ENCODE measurements around the gene ODF4.

Gene ODF4

GRCh38 chr17:8382052-8382879, 42.6 kb downstream of the ODF4 start:
- H3K9me3 ChIP-seq (ENCODE audit: control insufficient read depth, insufficient read depth, low read length) = no peaks in the 10 kb centered on the region
- peaks cover 26% of the 10 kb centered on the region; the same call in 1 of the 2 replicates for H3K36me3 ChIP-seq (ENCODE audit: control insufficient read depth, insufficient read depth, low read length)
- peak overlapping the region; percentile 79; the same call in 1 of the 2 replicates for H3K4me3 ChIP-seq (ENCODE audit: low read length)
- H3K27ac ChIP-seq (ENCODE audit: low read length) = no peak overlapping the region
- H3K4me1 ChIP-seq (ENCODE audit: control insufficient read depth, insufficient read depth, low read length) = no peaks in the 10 kb centered on the region
- no peaks in the 10 kb centered on the region for H3K27me3 ChIP-seq (ENCODE audit: control insufficient read depth, insufficient read depth, low read length)
- no CpG with 5 or more reads among the region's 27 CpGs for WGBS (ENCODE audit: insufficient coverage, insufficient read length)
- no peak for DNase-seq (ENCODE audit: low read depth, low spot score)

- DNase-seq (ENCODE audit: low read depth, low spot score) = no peak
- no peaks in the 10 kb centered on the region for H3K9me3 ChIP-seq (ENCODE audit: control insufficient read depth, insufficient read depth, low read length)
- peaks cover 26% of the 10 kb centered on the region; the same call in 1 of the 2 replicates for H3K36me3 ChIP-seq (ENCODE audit: control insufficient read depth, insufficient read depth, low read length)
- no peaks in the 10 kb centered on the region for H3K4me1 ChIP-seq (ENCODE audit: control insufficient read depth, insufficient read depth, low read length)
- peak overlapping the region; percentile 79 for H3K4me3 ChIP-seq (ENCODE audit: low read length)
- H3K27ac ChIP-seq (ENCODE audit: low read length) = no peak overlapping the region
- no peaks in the 10 kb centered on the region for H3K27me3 ChIP-seq (ENCODE audit: control insufficient read depth, insufficient read depth, low read length)
- WGBS (ENCODE audit: insufficient coverage, insufficient read length) = no CpG with 5 or more reads among the region's 15 CpGs
Observed at GRCh38 chr17:8382880-8383142, 43.2 kb downstream of the ODF4 start.

GRCh38 chr17:8383143-8383822, 43.6 kb downstream of the ODF4 start, which contains the start of gene RPL26:
Gene RPL26, minus strand, starts transcription at chr17:8383193. Its CDS starts 883 bp downstream, at chr17:8382310.
- no CpG with 5 or more reads among the region's 55 CpGs for WGBS (ENCODE audit: insufficient coverage, insufficient read length)
- H3K27ac ChIP-seq (ENCODE audit: low read length) = no peak within 1 kb of the TSS
- H3K27me3 ChIP-seq (ENCODE audit: control insufficient read depth, insufficient read depth, low read length) = no peaks in the 10 kb centered on the region
- H3K9me3 ChIP-seq (ENCODE audit: control insufficient read depth, insufficient read depth, low read length) = no peaks in the 10 kb centered on the region
- DNase-seq (ENCODE audit: low read depth, low spot score) = peak; percentile 99
- H3K4me1 ChIP-seq (ENCODE audit: control insufficient read depth, insufficient read depth, low read length) = no peaks in the 10 kb centered on the region
- H3K36me3 ChIP-seq (ENCODE audit: control insufficient read depth, insufficient read depth, low read length) = peaks cover 22% of the 10 kb centered on the region; the same call in 1 of the 2 replicates
- H3K4me3 ChIP-seq (ENCODE audit: low read length) = peak within 1 kb of the TSS; percentile 79

GRCh38 chr17:8384801-8385378, 45.2 kb downstream of the ODF4 start:
- H3K36me3 ChIP-seq (ENCODE audit: control insufficient read depth, insufficient read depth, low read length) = peaks cover 18% of the 10 kb centered on the region; the same call in 1 of the 2 replicates

GRCh38 chr17:8386841-8387240, 47.2 kb downstream of the ODF4 start:
- no peak for DNase-seq (ENCODE audit: low read depth, low spot score)
- Histone ChIP-seq H3K9me3 (ENCODE audit: control insufficient read depth, insufficient read depth, low read length) (no peaks in the 10 kb centered on the region), H3K4me1 (ENCODE audit: control insufficient read depth, insufficient read depth, low read length) (no peaks in the 10 kb centered on the region), H3K27me3 (ENCODE audit: control insufficient read depth, insufficient read depth, low read length) (no peaks in the 10 kb centered on the region), H3K36me3 (ENCODE audit: control insufficient read depth, insufficient read depth, low read length) (peaks cover 2% of the 10 kb centered on the region; the same call in 1 of the 2 replicates), H3K4me3 (ENCODE audit: low read length) (no peak overlapping the region), H3K27ac (ENCODE audit: low read length) (no peak overlapping the region)
- no CpG with 5 or more reads among the region's 6 CpGs for WGBS (ENCODE audit: insufficient coverage, insufficient read length)

More at GRCh38 chr17:8384801-8385378, 45.2 kb downstream of the ODF4 start:
- H3K9me3 ChIP-seq (ENCODE audit: control insufficient read depth, insufficient read depth, low read length) = no peaks in the 10 kb centered on the region
- no CpG with 5 or more reads among the region's 12 CpGs for WGBS (ENCODE audit: insufficient coverage, insufficient read length)
- H3K27ac ChIP-seq (ENCODE audit: low read length) = no peak overlapping the region
- no peaks in the 10 kb centered on the region for H3K4me1 ChIP-seq (ENCODE audit: control insufficient read depth, insufficient read depth, low read length)
- DNase-seq (ENCODE audit: low read depth, low spot score) = no peak
- no peak overlapping the region for H3K4me3 ChIP-seq (ENCODE audit: low read length)
- no peaks in the 10 kb centered on the region for H3K27me3 ChIP-seq (ENCODE audit: control insufficient read depth, insufficient read depth, low read length)

GRCh38 chr17:8387914-8388651, 48.4 kb downstream of the ODF4 start:
- DNase-seq (ENCODE audit: low read depth, low spot score) = no peak
- Histone ChIP-seq H3K4me1 (ENCODE audit: control insufficient read depth, insufficient read depth, low read length) (peaks cover 5% of the 10 kb centered on the region; the same call in 1 of the 2 replicates), H3K27ac (ENCODE audit: low read length) (no peak overlapping the region), H3K36me3 (ENCODE audit: control insufficient read depth, insufficient read depth, low read length) (no peaks in the 10 kb centered on the region; the same call in 1 of the 2 replicates), H3K4me3 (ENCODE audit: low read length) (no peak overlapping the region), H3K27me3 (ENCODE audit: control insufficient read depth, insufficient read depth, low read length) (no peaks in the 10 kb centered on the region), H3K9me3 (ENCODE audit: control insufficient read depth, insufficient read depth, low read length) (no peaks in the 10 kb centered on the region)
- WGBS (ENCODE audit: insufficient coverage, insufficient read length) = no CpG with 5 or more reads among the region's 7 CpGs

GRCh38 chr17:8391711-8392110, 52.1 kb downstream of the ODF4 start:
- Histone ChIP-seq H3K27ac (ENCODE audit: low read length) (no peak overlapping the region), H3K4me3 (ENCODE audit: low read length) (no peak overlapping the region), H3K36me3 (ENCODE audit: control insufficient read depth, insufficient read depth, low read length) (no peaks in the 10 kb centered on the region; the same call in 1 of the 2 replicates), H3K9me3 (ENCODE audit: control insufficient read depth, insufficient read depth, low read length) (no peaks in the 10 kb centered on the region), H3K27me3 (ENCODE audit: control insufficient read depth, insufficient read depth, low read length) (no peaks in the 10 kb centered on the region), H3K4me1 (ENCODE audit: control insufficient read depth, insufficient read depth, low read length) (peaks cover 5% of the 10 kb centered on the region; the same call in 1 of the 2 replicates)
- no CpG with 5 or more reads among the region's 9 CpGs for WGBS (ENCODE audit: insufficient coverage, insufficient read length)
- DNase-seq (ENCODE audit: low read depth, low spot score) = no peak

- no peaks in the 10 kb centered on the region for H3K27me3 ChIP-seq (ENCODE audit: control insufficient read depth, insufficient read depth, low read length)
- no CpG with 5 or more reads among the region's 18 CpGs for WGBS (ENCODE audit: insufficient coverage, insufficient read length)
- H3K36me3 ChIP-seq (ENCODE audit: control insufficient read depth, insufficient read depth, low read length) = no peaks in the 10 kb centered on the region; the same call in 1 of the 2 replicates
- H3K4me3 ChIP-seq (ENCODE audit: low read length) = no peak overlapping the region
- no peaks in the 10 kb centered on the region for H3K9me3 ChIP-seq (ENCODE audit: control insufficient read depth, insufficient read depth, low read length)
- peaks cover 5% of the 10 kb centered on the region; the same call in 1 of the 2 replicates for H3K4me1 ChIP-seq (ENCODE audit: control insufficient read depth, insufficient read depth, low read length)
- H3K27ac ChIP-seq (ENCODE audit: low read length) = no peak overlapping the region
- no peak for DNase-seq (ENCODE audit: low read depth, low spot score)
Observed at GRCh38 chr17:8392274-8392673, 52.6 kb downstream of the ODF4 start.

- Histone ChIP-seq H3K4me1 (ENCODE audit: control insufficient read depth, insufficient read depth, low read length) (peaks cover 5% of the 10 kb centered on the region; the same call in 1 of the 2 replicates), H3K36me3 (ENCODE audit: control insufficient read depth, insufficient read depth, low read length) (no peaks in the 10 kb centered on the region; the same call in 1 of the 2 replicates), H3K27me3 (ENCODE audit: control insufficient read depth, insufficient read depth, low read length) (no peaks in the 10 kb centered on the region), H3K27ac (ENCODE audit: low read length) (no peak overlapping the region), H3K9me3 (ENCODE audit: control insufficient read depth, insufficient read depth, low read length) (no peaks in the 10 kb centered on the region), H3K4me3 (ENCODE audit: low read length) (no peak overlapping the region)
- no peak for DNase-seq (ENCODE audit: low read depth, low spot score)
- no CpG with 5 or more reads among the region's 46 CpGs for WGBS (ENCODE audit: insufficient coverage, insufficient read length)
Observed at GRCh38 chr17:8392674-8393469, 53.2 kb downstream of the ODF4 start.

Data from iPS DF 6.9 (cell line).